Spinal cord (tissue), 10 donors: ENCODE measurements around the gene GANAB. TPM values are rescaled to one million over a fixed set of nuclear protein-coding genes. Genes with fewer than 3 reads are reported as not detected.
"Not testable (repeated sequence)": the region's sequence is repeated elsewhere in the genome, so short reads cannot be mapped to it uniquely, and the experiment has no call there.

Experiments
- DNase-seq, 6 donors: peaks; one replicate each; pipeline versions ENCODE4 v3.0.0 to v3.0.0-alpha.2; 2013 to 2015; ENCODE audit warnings: low spot score in 6 of 6, low read depth in 4 of 6
- H3K27ac ChIP-seq: one replicate; pipeline ENCODE4 v1.5.1; 2013; ENCODE audit warnings: low read depth, low read length, control low read depth
- H3K27me3 ChIP-seq: one replicate; pipeline ENCODE4 v1.6.1; 2013; ENCODE audit warnings: low read length; ENCODE audit not compliant: control insufficient read depth, insufficient read depth
- H3K36me3 ChIP-seq: one replicate; pipeline ENCODE4 v1.6.1; 2013; ENCODE audit warnings: low read length; ENCODE audit not compliant: control insufficient read depth, insufficient read depth
- H3K4me1 ChIP-seq: one replicate; pipeline ENCODE4 v1.6.1; 2013; ENCODE audit warnings: low read length; ENCODE audit not compliant: control insufficient read depth, insufficient read depth
- H3K4me3 ChIP-seq: one replicate; pipeline ENCODE4 v1.5.1; 2013; ENCODE audit warnings: low read depth, low read length, control low read depth
- H3K9me3 ChIP-seq: one replicate; pipeline ENCODE4 v1.6.1; 2013; ENCODE audit warnings: low read length; ENCODE audit not compliant: control insufficient read depth, insufficient read depth
- WGBS: methylation state at CpG from one replicate; pipeline ENCODE4 v1.1.5; 2013; ENCODE audit warnings: missing lambda C conversion rate; ENCODE audit not compliant: insufficient coverage; 5-methylcytosine and 5-hydroxymethylcytosine counted together
- polyA plus RNA-seq, 2 donors: library from polyadenylated mRNA; unstranded; fragments of 120-200 nt; gene quantifications; one replicate each; pipeline ENCODE4 v1.2.1, GENCODE V29; 2013; ENCODE audit not compliant: insufficient read length in 2 of 2
- total RNA-seq, 2 donors: library from RNA; depleted of rRNA in 1 of 2; stranded (reverse); fragments of 120-200 nt in 1 of 2; fragments of >200 nt in 1 of 2; gene quantifications; one replicate each; pipeline versions ENCODE4 v1.2.3 to v1.2.4, GENCODE V29; 2013 to 2014
- donor health status: healthy.

The GANAB gene
- total and polyA plus RNA-seq, 4 donors, result 119 to 195 (median 165) TPM

- H3K27ac ChIP-seq, result peak overlapping the region; percentile 89
- peak overlapping the region; percentile 91 for H3K4me3 ChIP-seq
- H3K4me1 ChIP-seq, result peaks cover 16% of the 10 kb centered on the region
- peaks cover 27% of the 10 kb centered on the region for H3K36me3 ChIP-seq
- no peaks in the 10 kb centered on the region for H3K27me3 ChIP-seq
- 44% methylated on average over 16 of the region's 16 CpGs for WGBS
- H3K9me3 ChIP-seq, result no peaks in the 10 kb centered on the region
- DNase-seq, result no peak
These were observed 6.0 kb upstream of the GANAB start for GRCh38 chr11:62652161-62653006.

GRCh38 chr11:62650283-62650682 is 3.9 kb upstream of the GANAB start:
- H3K4me1 ChIP-seq, result peaks cover 31% of the 10 kb centered on the region
- H3K36me3 ChIP-seq, result peaks cover 32% of the 10 kb centered on the region
- H3K27ac ChIP-seq, H3K27me3 ChIP-seq, DNase-seq, H3K4me3 ChIP-seq, H3K9me3 ChIP-seq: not testable (repeated sequence)
- 89% methylated on average over 8 of the region's 12 CpGs for WGBS

GRCh38 chr11:62649486-62649885 is 3.1 kb upstream of the GANAB start:
- no peaks in the 10 kb centered on the region for H3K9me3 ChIP-seq
- peaks cover 37% of the 10 kb centered on the region for H3K4me1 ChIP-seq
- H3K36me3 ChIP-seq, result peaks cover 37% of the 10 kb centered on the region
- H3K27me3 ChIP-seq, result no peaks in the 10 kb centered on the region
- no peak for DNase-seq
- WGBS, result 97% methylated on average over 11 of the region's 11 CpGs
- no peak overlapping the region for H3K4me3 ChIP-seq
- no peak overlapping the region for H3K27ac ChIP-seq

GRCh38 chr11:62648967-62649364 is 2.6 kb upstream of the GANAB start:
- Histone ChIP-seq H3K27ac (no peak overlapping the region), H3K4me3 (no peak overlapping the region), H3K27me3 (no peaks in the 10 kb centered on the region), H3K9me3 (no peaks in the 10 kb centered on the region), H3K4me1 (peaks cover 37% of the 10 kb centered on the region), H3K36me3 (peaks cover 42% of the 10 kb centered on the region)
- no peak for DNase-seq
- 89% methylated on average over 8 of the region's 11 CpGs for WGBS

- H3K9me3 ChIP-seq, result no peaks in the 10 kb centered on the region
- H3K27me3 ChIP-seq, result no peaks in the 10 kb centered on the region
- H3K4me1 ChIP-seq, result peaks cover 37% of the 10 kb centered on the region
- H3K36me3 ChIP-seq, result peaks cover 48% of the 10 kb centered on the region
- no peak overlapping the region for H3K27ac ChIP-seq
- no peak overlapping the region for H3K4me3 ChIP-seq
- no peak for DNase-seq
- WGBS, result 92% methylated on average over 24 of the region's 24 CpGs
These were observed 2.0 kb upstream of the GANAB start for GRCh38 chr11:62648185-62648966.

- Histone ChIP-seq H3K4me3 (no peak overlapping the region), H3K9me3 (no peaks in the 10 kb centered on the region), H3K27ac (no peak overlapping the region), H3K36me3 (peaks cover 52% of the 10 kb centered on the region), H3K27me3 (no peaks in the 10 kb centered on the region), H3K4me1 (peaks cover 33% of the 10 kb centered on the region)
- 88% methylated on average over 6 of the region's 6 CpGs for WGBS
- no peak for DNase-seq
These were observed 1.2 kb upstream of the GANAB start for GRCh38 chr11:62647609-62648005.

- no peak for DNase-seq
- Histone ChIP-seq H3K36me3 (peaks cover 52% of the 10 kb centered on the region), H3K27ac (peak overlapping the region; percentile 33), H3K9me3 (no peaks in the 10 kb centered on the region), H3K27me3 (no peaks in the 10 kb centered on the region), H3K4me3 (peak overlapping the region; percentile 99), H3K4me1 (peaks cover 29% of the 10 kb centered on the region)
- WGBS, result 81% methylated on average over 23 of the region's 32 CpGs
These were observed 604 bp upstream of the GANAB start for GRCh38 chr11:62646825-62647608.

- peak overlapping the region; percentile 98 for H3K27ac ChIP-seq
- no peaks in the 10 kb centered on the region for H3K27me3 ChIP-seq
- H3K9me3 ChIP-seq, result no peaks in the 10 kb centered on the region
- no peak for DNase-seq
- peak overlapping the region; percentile 99 for H3K4me3 ChIP-seq
- H3K4me1 ChIP-seq, result peaks cover 23% of the 10 kb centered on the region
- H3K36me3 ChIP-seq, result peaks cover 52% of the 10 kb centered on the region
- 8% methylated on average over 4 of the region's 11 CpGs for WGBS
These were observed 805 bp downstream of the GANAB start for GRCh38 chr11:62645671-62645945.

- peaks cover 44% of the 10 kb centered on the region for H3K36me3 ChIP-seq
- H3K4me1 ChIP-seq, result peaks cover 23% of the 10 kb centered on the region
- no peaks in the 10 kb centered on the region for H3K9me3 ChIP-seq
- no peak overlapping the region for H3K27ac ChIP-seq
- WGBS, result 88% methylated on average over 4 of the region's 8 CpGs
- no peak for DNase-seq
- no peaks in the 10 kb centered on the region for H3K27me3 ChIP-seq
- H3K4me3 ChIP-seq, result no peak overlapping the region
These were observed 2.2 kb downstream of the GANAB start for GRCh38 chr11:62644220-62644619.
